B cell (primary cell): ENCODE measurements around the gene MAGEB4.

Source experiments
- CTCF ChIP-seq: fragments of 200-600 bp; IDR thresholded peaks from one replicate; pipeline ENCODE4 v1.8.0; 2022; ENCODE audit warnings: antibody characterized with exemption, mild to moderate bottlenecking
- EZH2 ChIP-seq: IDR thresholded peaks from 2 replicates; pipeline ENCODE4 v1.6.1; 2012; ENCODE audit warnings: borderline replicate concordance, low read depth, mild to moderate bottlenecking, moderate library complexity, low read length; ENCODE audit not compliant: insufficient read depth, poor library complexity, severe bottlenecking

- TF ChIP-seq CTCF (no peak), EZH2 (no peak)
Observed at GRCh38 chrX:30212172-30212571, 29.6 kb upstream of the MAGEB4 start.
